MCF 10A (cell line): ENCODE measurements around the gene IL25. TPM values are rescaled to one million over a fixed set of nuclear protein-coding genes. Genes with fewer than 3 reads are reported as not detected.

ENCODE experiments used
- BruUV-seq: library from RNA; stranded (reverse); fragments of 400-500 nt; replicated peaks from 2 replicates; lab custom pipeline; 2021; lab: Mats Ljungman, UMichigan
- CTCF ChIA-PET: fragments of 300-600 bp; sonication (Branson Sonifier 250); formaldehyde crosslinking; extraction: SDS; loops from one replicate; lab custom pipeline; 2021; ENCODE audit warnings: antibody characterized with exemption, inconsistent platforms; lab: Yijun Ruan, JAX
- POLR2A ChIA-PET: fragments of 300-600, 350-650 bp; sonication (Branson Sonifier 250); formaldehyde crosslinking; extraction: SDS; loops from one replicate; lab custom pipeline; 2020; ENCODE audit warnings: antibody characterized with exemption, inconsistent platforms; lab: Yijun Ruan, JAX
- DNase-seq: peaks from one replicate; pipeline ENCODE4 v3.0.0-alpha.2; 2018; ENCODE audit not compliant: unreplicated experiment
- H3K27ac Mint-ChIP-seq: one replicate; pipeline ENCODE4 v1.8.0; 2022; ENCODE audit warnings: mild to moderate bottlenecking, low read depth, mixed read lengths; ENCODE audit not compliant: unreplicated experiment
- H3K27me3 Mint-ChIP-seq: one replicate; pipeline ENCODE4 v1.8.0; 2022; ENCODE audit warnings: mixed read lengths; ENCODE audit not compliant: insufficient read depth, unreplicated experiment
- H3K36me3 Mint-ChIP-seq: one replicate; pipeline ENCODE4 v1.8.0; 2022; ENCODE audit warnings: mild to moderate bottlenecking, moderate library complexity, mixed read lengths; ENCODE audit not compliant: insufficient read depth, unreplicated experiment
- H3K4me1 Mint-ChIP-seq: one replicate; pipeline ENCODE4 v1.8.0; 2022; ENCODE audit warnings: mixed read lengths; ENCODE audit not compliant: insufficient read depth, unreplicated experiment
- H3K4me3 Mint-ChIP-seq: one replicate; pipeline ENCODE4 v1.8.0; 2022; ENCODE audit warnings: mild to moderate bottlenecking, moderate library complexity, mixed read lengths; ENCODE audit not compliant: unreplicated experiment
- H3K9me3 Mint-ChIP-seq: one replicate; pipeline ENCODE4 v1.8.0; 2022; ENCODE audit warnings: mixed read lengths; ENCODE audit not compliant: unreplicated experiment
- intact Hi-C: fragments of 100-400 bp; cut with micrococcal nuclease; formaldehyde crosslinking; loops from 2 replicates; pipeline ENCODE4 v1.14.1; 2022
- total RNA-seq: library from RNA; stranded (reverse); gene quantifications from 2 replicates; pipeline ENCODE4 v1.2.3, GENCODE V29; 2022
- TF ChIP-seq, protein P1 (sequence below): fragments of 200-600 bp; IDR thresholded peaks from one replicate; pipeline ENCODE4 v1.8.0; 2022; ENCODE audit warnings: antibody characterized with exemption, mild to moderate bottlenecking; ENCODE audit not compliant: unreplicated experiment

IL25 gene
- total RNA-seq, 1 experiment from 2014 or later = not detected

DNA sequence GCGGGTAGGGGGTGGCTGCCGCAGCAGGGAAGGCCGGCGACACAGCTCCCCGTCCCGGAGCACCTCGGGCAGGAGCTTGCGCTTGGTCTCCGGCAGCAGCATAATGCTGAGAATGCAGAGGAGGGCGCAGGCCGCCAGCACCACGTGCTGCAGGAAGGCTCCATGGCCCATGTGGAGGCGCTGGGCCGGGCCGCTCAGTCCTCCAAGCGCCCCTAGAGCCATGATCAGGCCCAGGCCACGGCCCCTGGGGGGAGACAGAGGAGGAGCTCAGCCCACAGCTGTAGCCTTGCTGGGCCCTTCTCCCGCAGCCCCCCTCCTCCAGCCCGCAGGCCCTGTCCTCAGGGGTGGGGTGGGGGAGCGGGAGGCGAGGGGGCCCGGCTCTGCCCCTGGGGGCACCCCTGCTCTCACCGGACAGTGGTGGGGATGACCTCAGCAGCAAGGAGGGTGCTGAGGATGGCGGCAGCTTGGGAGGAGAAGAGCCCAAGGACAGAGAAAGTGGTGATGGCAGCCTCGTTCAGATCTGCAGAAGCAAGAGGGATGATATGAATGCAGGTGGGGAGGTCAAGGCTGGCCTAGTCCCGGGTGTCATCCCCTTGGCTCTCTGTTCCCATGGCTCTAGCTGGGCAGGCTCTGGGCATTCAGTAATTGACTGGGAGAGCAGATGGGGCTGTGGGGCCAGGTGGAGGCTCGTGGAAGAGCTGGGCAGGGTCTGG, 25.8 kb upstream of the IL25 start:
- Mint-ChIP-seq H3K4me3 (no peak overlapping the region), H3K9me3 (peaks cover 7% of the 10 kb centered on the region), H3K36me3 (no peaks in the 10 kb centered on the region), H3K4me1 (no peaks in the 10 kb centered on the region), H3K27ac (no peak overlapping the region), H3K27me3 (peaks cover 30% of the 10 kb centered on the region)
- TF ChIP-seq, protein P1, sequence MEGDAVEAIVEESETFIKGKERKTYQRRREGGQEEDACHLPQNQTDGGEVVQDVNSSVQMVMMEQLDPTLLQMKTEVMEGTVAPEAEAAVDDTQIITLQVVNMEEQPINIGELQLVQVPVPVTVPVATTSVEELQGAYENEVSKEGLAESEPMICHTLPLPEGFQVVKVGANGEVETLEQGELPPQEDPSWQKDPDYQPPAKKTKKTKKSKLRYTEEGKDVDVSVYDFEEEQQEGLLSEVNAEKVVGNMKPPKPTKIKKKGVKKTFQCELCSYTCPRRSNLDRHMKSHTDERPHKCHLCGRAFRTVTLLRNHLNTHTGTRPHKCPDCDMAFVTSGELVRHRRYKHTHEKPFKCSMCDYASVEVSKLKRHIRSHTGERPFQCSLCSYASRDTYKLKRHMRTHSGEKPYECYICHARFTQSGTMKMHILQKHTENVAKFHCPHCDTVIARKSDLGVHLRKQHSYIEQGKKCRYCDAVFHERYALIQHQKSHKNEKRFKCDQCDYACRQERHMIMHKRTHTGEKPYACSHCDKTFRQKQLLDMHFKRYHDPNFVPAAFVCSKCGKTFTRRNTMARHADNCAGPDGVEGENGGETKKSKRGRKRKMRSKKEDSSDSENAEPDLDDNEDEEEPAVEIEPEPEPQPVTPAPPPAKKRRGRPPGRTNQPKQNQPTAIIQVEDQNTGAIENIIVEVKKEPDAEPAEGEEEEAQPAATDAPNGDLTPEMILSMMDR = no peak
- ChIA-PET POLR2A (no interaction called here), CTCF (interaction anchor here (0.8 to 1.9 kb wide), 3 partner anchors 11 to 33 kb away, joined by 3 to 6 read pairs (median 3); no protein-coding TSS in a partner anchor)
- no peak for DNase-seq
- intact Hi-C loops = no loop called here
- BruUV-seq = no TSS peak

DNA sequence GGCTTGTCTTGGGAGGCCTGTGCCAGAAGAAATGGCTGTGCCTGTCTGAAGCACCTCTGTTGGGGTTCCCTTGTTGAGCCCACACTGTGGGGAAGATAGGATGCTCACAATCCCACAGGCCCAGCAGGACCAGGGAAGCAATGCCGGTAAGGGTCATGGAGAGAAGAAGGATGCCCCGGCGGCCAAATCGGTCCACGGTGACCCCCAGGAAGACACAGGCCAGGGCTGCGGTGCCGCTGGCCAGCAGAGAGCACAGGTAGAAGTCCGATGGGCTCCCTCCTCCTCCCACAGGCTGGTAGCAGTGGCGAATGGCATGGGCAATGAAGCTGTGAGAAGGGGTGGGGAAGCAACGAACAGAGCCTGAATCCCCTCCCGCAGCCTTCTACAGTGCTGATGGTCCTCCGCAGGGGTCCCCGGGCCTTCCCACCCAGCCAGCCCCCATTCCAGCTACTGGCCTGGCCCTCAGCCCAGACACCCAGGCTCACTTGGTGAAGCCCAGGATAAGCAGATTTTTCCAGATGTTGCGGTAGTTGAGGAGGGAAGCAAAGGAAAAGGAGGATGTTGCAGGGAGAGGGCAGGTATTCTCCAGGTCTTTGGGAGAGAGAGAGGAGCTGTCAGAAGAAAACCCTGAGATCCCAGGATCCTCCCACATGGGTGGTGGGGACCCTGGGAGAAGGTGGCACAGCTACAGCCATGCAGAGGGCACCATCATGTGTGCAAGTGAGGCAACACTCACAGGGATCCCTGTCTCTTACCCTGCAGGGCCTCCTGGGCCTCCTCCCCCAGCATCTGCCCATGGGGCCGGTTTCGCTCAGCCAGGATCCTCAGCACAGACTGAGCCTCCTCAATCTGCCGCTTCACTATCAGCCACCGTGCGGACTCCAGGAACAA, 25.0 kb upstream of the IL25 start:
- ChIA-PET POLR2A (no interaction called here), CTCF (no interaction called here)
- no peak overlapping the region for H3K27ac Mint-ChIP-seq
- H3K9me3 Mint-ChIP-seq = peaks cover 7% of the 10 kb centered on the region
- no peak for DNase-seq
- H3K27me3 Mint-ChIP-seq = peaks cover 31% of the 10 kb centered on the region
- BruUV-seq = no TSS peak
- no peaks in the 10 kb centered on the region for H3K36me3 Mint-ChIP-seq
- intact Hi-C loops = no loop called here
- H3K4me1 Mint-ChIP-seq = no peaks in the 10 kb centered on the region
- no peak overlapping the region for H3K4me3 Mint-ChIP-seq
- TF ChIP-seq, protein P1 = no peak

DNA sequence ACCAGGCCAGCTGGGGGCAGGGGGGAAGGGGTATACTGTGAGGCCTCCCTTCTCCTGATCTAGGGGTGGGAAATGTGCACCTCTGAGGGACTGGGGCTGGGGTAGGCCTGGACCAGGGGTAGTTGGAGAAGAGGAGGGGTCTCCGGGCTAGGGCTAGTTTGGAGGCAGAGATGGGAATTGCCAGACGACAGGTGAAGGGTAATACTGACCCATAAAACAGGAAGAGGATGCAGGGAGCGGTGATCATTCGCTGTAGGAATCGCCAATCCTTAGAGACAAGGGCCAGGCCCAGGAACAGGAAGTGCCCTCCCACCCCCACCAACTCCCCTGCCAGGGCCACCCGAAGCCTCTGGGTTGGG, 24.3 kb upstream of the IL25 start:
- ChIA-PET POLR2A (no interaction called here), CTCF (interaction anchor here (0.7 kb wide), 1 partner anchor 21 kb away, joined by 4 read pairs; no protein-coding TSS in a partner anchor)
- Mint-ChIP-seq H3K27ac (no peak overlapping the region), H3K36me3 (no peaks in the 10 kb centered on the region), H3K9me3 (peaks cover 7% of the 10 kb centered on the region), H3K4me1 (no peaks in the 10 kb centered on the region), H3K4me3 (no peak overlapping the region), H3K27me3 (peaks cover 37% of the 10 kb centered on the region)
- no peak for DNase-seq
- no TSS peak for BruUV-seq
- TF ChIP-seq, protein P1 = no peak
- intact Hi-C loops = no loop called here
